ENCODE data around the gene C1orf35.

DNA sequence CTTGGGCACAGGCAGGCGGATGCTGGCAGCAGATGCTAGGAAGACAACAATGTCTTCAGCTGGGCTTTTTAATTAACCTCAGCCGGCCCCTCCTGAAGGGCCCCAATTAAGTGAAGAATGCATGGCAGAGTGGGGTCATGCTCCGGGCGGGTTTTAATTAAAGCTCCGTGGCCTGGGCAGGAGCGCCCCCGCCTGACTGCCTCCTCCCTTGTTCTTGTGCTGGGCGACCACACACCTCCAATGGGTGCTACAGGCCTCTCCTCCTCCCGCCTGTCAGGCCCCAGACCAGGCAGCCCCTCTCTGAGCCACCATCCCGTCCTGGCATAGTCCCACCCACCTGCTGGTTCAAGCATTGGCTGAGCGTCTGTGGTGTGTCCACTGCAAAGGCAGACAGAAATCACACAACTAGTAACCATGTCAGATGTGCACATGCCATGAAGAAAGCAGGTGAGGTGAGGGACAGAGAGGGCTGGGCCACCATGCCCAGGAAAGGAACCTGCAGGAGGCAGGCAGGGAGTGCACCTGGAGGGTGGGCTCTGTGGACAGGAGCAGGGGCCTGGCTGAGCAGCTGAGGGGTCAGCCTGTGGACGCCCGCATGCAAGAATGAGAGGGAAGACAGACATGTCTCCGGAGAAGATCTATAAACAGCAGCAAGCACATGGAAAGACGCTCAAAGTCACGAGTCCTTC, 29.1 kb downstream of the C1orf35 start:
- TF ChIP-seq, protein P1, sequence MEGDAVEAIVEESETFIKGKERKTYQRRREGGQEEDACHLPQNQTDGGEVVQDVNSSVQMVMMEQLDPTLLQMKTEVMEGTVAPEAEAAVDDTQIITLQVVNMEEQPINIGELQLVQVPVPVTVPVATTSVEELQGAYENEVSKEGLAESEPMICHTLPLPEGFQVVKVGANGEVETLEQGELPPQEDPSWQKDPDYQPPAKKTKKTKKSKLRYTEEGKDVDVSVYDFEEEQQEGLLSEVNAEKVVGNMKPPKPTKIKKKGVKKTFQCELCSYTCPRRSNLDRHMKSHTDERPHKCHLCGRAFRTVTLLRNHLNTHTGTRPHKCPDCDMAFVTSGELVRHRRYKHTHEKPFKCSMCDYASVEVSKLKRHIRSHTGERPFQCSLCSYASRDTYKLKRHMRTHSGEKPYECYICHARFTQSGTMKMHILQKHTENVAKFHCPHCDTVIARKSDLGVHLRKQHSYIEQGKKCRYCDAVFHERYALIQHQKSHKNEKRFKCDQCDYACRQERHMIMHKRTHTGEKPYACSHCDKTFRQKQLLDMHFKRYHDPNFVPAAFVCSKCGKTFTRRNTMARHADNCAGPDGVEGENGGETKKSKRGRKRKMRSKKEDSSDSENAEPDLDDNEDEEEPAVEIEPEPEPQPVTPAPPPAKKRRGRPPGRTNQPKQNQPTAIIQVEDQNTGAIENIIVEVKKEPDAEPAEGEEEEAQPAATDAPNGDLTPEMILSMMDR (IDR thresholded peaks at IDR 0.05): no peak
- no peak for TF ChIP-seq POLR2A (IDR thresholded peaks at IDR 0.05)

All from uterus (tissue), 2 donors.